Prostate gland (tissue), 2 donors: Measurements from ENCODE around the gene DAP. TPM values are rescaled to one million over a fixed set of nuclear protein-coding genes. Genes with fewer than 3 reads are reported as not detected.

Source experiments
- DNase-seq: peaks from one replicate; pipeline ENCODE4 v3.0.0-alpha.2; 2019; ENCODE audit warnings: low spot score
- H3K27ac ChIP-seq, 2 donors: fragments of 200-600 bp; sonication (generic); 2 replicates each; pipeline ENCODE4 v1.5.1; 2017 to 2019
- H3K27me3 ChIP-seq: fragments of 200-600 bp; sonication (generic); replicated peaks from 2 replicates; pipeline ENCODE4 v1.5.1; 2019; ENCODE audit not compliant: insufficient read depth
- H3K36me3 ChIP-seq, 2 donors: fragments of 200-600 bp; sonication (generic); 1 replicate in 1 of 2; 2 replicates in 1 of 2; pipeline versions ENCODE4 v1.5.1 to v1.8.1; 2017 to 2019
- H3K4me1 ChIP-seq: fragments of 200-600 bp; sonication (generic); replicated peaks from 2 replicates; pipeline ENCODE4 v1.5.1; 2019
- H3K4me3 ChIP-seq, 2 donors: fragments of 200-600 bp; sonication (generic); 2 replicates each; pipeline ENCODE4 v1.5.1; 2017 to 2019
- H3K9me3 ChIP-seq: fragments of 200-600 bp; sonication (generic); 2 replicates; pipeline ENCODE4 v1.5.1; 2017
- CTCF ChIP-seq, 4 experiments: fragments of 200-600 bp in 2 of 4; fragments of 450-650 bp in 2 of 4; sonication (generic) in 2 of 4; IDR thresholded peaks; 1 replicate in 3 of 4; 2 replicates in 1 of 4; pipeline ENCODE4 v1.5.1; 2016 to 2019; ENCODE audit warnings: antibody characterized with exemption in 4 of 4, mild to moderate bottlenecking in 2 of 4, moderate library complexity in 2 of 4
- POLR2A ChIP-seq: fragments of 450-650 bp; IDR thresholded peaks from one replicate; pipeline ENCODE4 v1.6.1; 2016; ENCODE audit warnings: antibody characterized with exemption, mild to moderate bottlenecking
- POLR2AphosphoS5 ChIP-seq: sonication (generic); formaldehyde crosslinking; IDR thresholded peaks from one replicate; pipeline ENCODE4 v1.6.1; 2017; ENCODE audit warnings: antibody characterized with exemption
- WGBS: methylation state at CpG from one replicate; pipeline ENCODE4 v1.1.5; 2018; 5-methylcytosine and 5-hydroxymethylcytosine counted together
- intact Hi-C: fragments of 100-400 bp; cut with DNase I; formaldehyde crosslinking; loops from one replicate; pipeline ENCODE4 v1.14.2; 2022
- total RNA-seq, 2 donors: library from RNA; depleted of rRNA; stranded (reverse); fragments of >200 nt; gene quantifications; one replicate each; pipeline ENCODE4 v1.1.0, GENCODE V29; 2016

DAP gene
- total RNA-seq, 2 donors from 2014 or later: 86.2 to 111 TPM

GRCh38 chr5:10735569-10736276 is 25.3 kb downstream of the DAP start:
- Histone ChIP-seq H3K4me3 (no peak overlapping the region), H3K27ac (no peak overlapping the region), H3K36me3 (no peaks in the 10 kb centered on the region), H3K9me3 (no peaks in the 10 kb centered on the region), H3K4me1 (peaks cover 4% of the 10 kb centered on the region), H3K27me3 (no peaks in the 10 kb centered on the region)
- no peak for TF ChIP-seq CTCF (IDR thresholded peaks at IDR 0.05)
- no peak for TF ChIP-seq POLR2AphosphoS5
- no peak for TF ChIP-seq POLR2A
- intact Hi-C loops: no loop called here
- DNase-seq: no peak
- WGBS: 70% methylated on average over 8 of the region's 8 CpGs

GRCh38 chr5:10734832-10735523 is 26.1 kb downstream of the DAP start:
- DNase-seq: no peak
- Histone ChIP-seq H3K27me3 (no peaks in the 10 kb centered on the region), H3K9me3 (no peaks in the 10 kb centered on the region), H3K4me1 (peaks cover 4% of the 10 kb centered on the region), H3K36me3 (no peaks in the 10 kb centered on the region), H3K27ac (no peak overlapping the region), H3K4me3 (no peak overlapping the region)
- TF ChIP-seq POLR2AphosphoS5 (no peak), POLR2A (no peak), CTCF (IDR thresholded peaks at IDR 0.05) (no peak)
- 86% methylated on average over 8 of the region's 8 CpGs for WGBS
- intact Hi-C loops: no loop called here

DNA sequence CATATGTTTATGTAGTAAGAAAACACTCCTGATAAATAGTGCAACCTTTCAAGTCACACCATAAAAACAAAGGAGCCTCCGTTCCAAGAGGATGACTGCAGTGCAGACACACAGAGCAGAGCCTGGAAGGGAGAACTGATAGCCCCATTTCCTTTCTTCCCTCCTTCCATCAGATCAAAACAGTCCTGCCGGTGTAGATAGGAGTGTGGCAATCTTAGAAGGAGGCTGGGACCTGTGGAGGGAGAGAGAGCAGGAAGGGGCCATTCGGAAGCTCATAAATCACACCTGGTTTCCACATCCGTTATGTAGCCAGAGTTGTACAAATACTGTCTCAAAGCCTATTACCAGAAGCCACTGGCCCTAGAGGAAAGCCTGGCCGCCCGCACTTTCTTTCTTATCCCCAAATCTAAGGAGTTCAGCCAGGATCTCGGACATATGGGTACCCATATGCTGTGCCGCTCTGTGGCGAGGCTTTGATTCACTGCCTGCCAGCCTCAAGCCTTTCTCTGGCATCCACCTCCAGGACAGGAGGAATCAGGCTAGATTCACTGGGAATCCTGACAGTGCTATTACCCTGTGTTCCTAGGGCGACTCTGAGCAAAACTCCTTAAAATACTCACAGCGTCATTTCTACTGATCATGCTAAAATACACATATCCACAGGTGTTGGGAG is 26.9 kb downstream of the DAP start:
- Histone ChIP-seq H3K27ac (no peak overlapping the region), H3K4me1 (peaks cover 4% of the 10 kb centered on the region), H3K9me3 (no peaks in the 10 kb centered on the region), H3K4me3 (no peak overlapping the region), H3K27me3 (no peaks in the 10 kb centered on the region), H3K36me3 (no peaks in the 10 kb centered on the region)
- TF ChIP-seq POLR2AphosphoS5: no peak
- TF ChIP-seq POLR2A: no peak
- TF ChIP-seq CTCF (IDR thresholded peaks at IDR 0.05): no peak
- DNase-seq: no peak
- intact Hi-C loops: no loop called here
- 47% methylated on average over 11 of the region's 11 CpGs for WGBS

DNA sequence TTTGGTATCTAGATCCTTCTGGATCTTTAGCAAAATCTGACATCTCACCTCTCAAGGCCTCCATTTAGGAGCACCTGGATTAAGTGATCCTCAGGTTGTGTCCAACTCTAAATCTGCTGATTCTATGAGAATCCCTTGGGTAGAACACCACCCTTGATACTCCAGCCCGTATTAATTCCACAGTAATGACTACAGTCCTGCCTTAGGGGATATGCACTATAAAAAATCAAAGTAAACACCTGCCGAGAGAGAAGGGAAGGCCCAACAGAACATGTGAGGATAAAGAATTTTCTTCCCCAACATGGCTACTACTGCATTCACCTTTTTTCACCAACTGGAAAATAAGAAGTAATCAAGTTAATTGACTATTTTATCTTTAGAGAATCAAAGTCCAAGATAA is 27.6 kb downstream of the DAP start:
- no peak for DNase-seq
- no peak for TF ChIP-seq POLR2AphosphoS5
- no peak for TF ChIP-seq CTCF (IDR thresholded peaks at IDR 0.05)
- no peak for TF ChIP-seq POLR2A
- Histone ChIP-seq H3K4me3 (no peak overlapping the region), H3K27ac (no peak overlapping the region), H3K27me3 (no peaks in the 10 kb centered on the region), H3K9me3 (no peaks in the 10 kb centered on the region), H3K36me3 (no peaks in the 10 kb centered on the region), H3K4me1 (peaks cover 4% of the 10 kb centered on the region)
- 19% methylated on average over 2 of the region's 2 CpGs for WGBS
- intact Hi-C loops: no loop called here
